HepG2 (cell line): ENCODE measurements around the gene PNKD. TPM values are rescaled to one million over a fixed set of nuclear protein-coding genes. Genes with fewer than 3 reads are reported as not detected.
A peak's percentile ranks its signal among the peaks of the same experiment; 100 is the strongest.

Source experiments
- BCLAF1 ChIP-seq: fragments of 450-650 bp; IDR thresholded peaks from 2 replicates; pipeline ENCODE4 v1.6.1; 2017; ENCODE audit warnings: mild to moderate bottlenecking
- HNRNPL ChIP-seq: fragments of 200-400 bp; formaldehyde crosslinking; IDR thresholded peaks from 2 replicates; pipeline ENCODE4 v1.6.1; 2017; ENCODE audit warnings: mild to moderate bottlenecking, low read depth, low read length
- NFIC ChIP-seq: IDR thresholded peaks from 2 replicates; pipeline ENCODE4 v1.6.1; 2012; ENCODE audit warnings: mild to moderate bottlenecking, low read length, inconsistent platforms
- ZBTB33 ChIP-seq: sonication (generic); formaldehyde crosslinking; IDR thresholded peaks from 2 replicates; pipeline ENCODE4 v1.4.0; 2020; ENCODE audit warnings: missing genetic modification reagents
- ZNF687 ChIP-seq: sonication (generic); formaldehyde crosslinking; IDR thresholded peaks from 2 replicates; pipeline ENCODE4 v1.5.1; 2020; ENCODE audit warnings: mild to moderate bottlenecking, missing genetic modification reagents, moderate library complexity
- polyA plus RNA-seq, 8 experiments: library from polyadenylated mRNA; depleted of rRNA in 3 of 8; stranded (reverse) in 7 of 8; unstranded in 1 of 8; fragments of >200 nt; fragmentation: Illumina TruSeq in 4 of 8; extraction: Trizol in 4 of 8; gene quantifications; 2 replicates each; pipeline versions ENCODE4 v1.2.1 to v1.2.3, GENCODE V29; 2011 to 2016; ENCODE audit warnings: low read depth in 4 of 8, missing spikeins in 1 of 8, mixed read lengths in 1 of 8; ENCODE audit not compliant: insufficient read depth in 1 of 8
- total RNA-seq, 5 experiments: library from RNA; depleted of rRNA; stranded (reverse); fragments of >200 nt; fragmentation: Illumina TruSeq; extraction: Trizol; gene quantifications; 2 replicates each; pipeline ENCODE4 v1.2.3, GENCODE V29; 2016; ENCODE audit warnings: low read depth in 1 of 5

The PNKD gene
- total and polyA plus RNA-seq, 2 of the 13 experiments (the other 11 are each of a cell fraction or from before 2014, with no cell fraction given), result 55.9 to 80.4 TPM

GRCh38 chr2:218392891-218393462 is 122.7 kb downstream of the PNKD start (continued):
- 0 out of 2 replicates have a peak, but pooled peaks have one; percentile 12 for TF ChIP-seq ZBTB33 (CRISPR knock-in tag)
- no peak for TF ChIP-seq NFIC
- TF ChIP-seq HNRNPL, result 0 out of 2 replicates have a peak, but pooled peaks have one; percentile 26
- TF ChIP-seq BCLAF1, result no peak
- peak; percentile 45 for TF ChIP-seq ZNF687 (CRISPR knock-in tag)
